ENCODE results near the gene GPR17.

GPR17 gene

GRCh38 chr2:127655209-127656073 lies 9.5 kb downstream of the GPR17 start:
- DNase-seq = no peak

GRCh38 chr2:127656569-127657231 lies 10.7 kb downstream of the GPR17 start:
- no peak for DNase-seq

GRCh38 chr2:127657232-127657595 lies 11.3 kb downstream of the GPR17 start:
- no peak for DNase-seq

- no peak for DNase-seq
Measured at GRCh38 chr2:127658146-127658545, 12.2 kb downstream of the GPR17 start.

GRCh38 chr2:127658641-127659407 lies 12.9 kb downstream of the GPR17 start:
- DNase-seq = no peak

GRCh38 chr2:127659408-127660290 lies 13.7 kb downstream of the GPR17 start:
- no peak for DNase-seq

GRCh38 chr2:127660291-127660578 lies 14.3 kb downstream of the GPR17 start:
- no peak for DNase-seq

GRCh38 chr2:127661072-127661649 lies 15.2 kb downstream of the GPR17 start:
- DNase-seq = no peak

- DNase-seq = no peak
Measured at GRCh38 chr2:127661949-127662510, 16.1 kb downstream of the GPR17 start.

GRCh38 chr2:127662937-127663565 lies 17.1 kb downstream of the GPR17 start:
- DNase-seq = no peak

GRCh38 chr2:127663566-127664064 lies 17.7 kb downstream of the GPR17 start:
- no peak for DNase-seq

GRCh38 chr2:127664065-127664894 lies 18.3 kb downstream of the GPR17 start:
- no peak for DNase-seq

GRCh38 chr2:127664895-127665225 lies 18.9 kb downstream of the GPR17 start:
- no peak for DNase-seq

GRCh38 chr2:127665267-127665893 lies 19.4 kb downstream of the GPR17 start:
- no peak for DNase-seq

GRCh38 chr2:127669056-127669455 lies 23.1 kb downstream of the GPR17 start:
- no peak for DNase-seq

- no peak for DNase-seq
Measured at GRCh38 chr2:127670055-127670956, 24.4 kb downstream of the GPR17 start.

GRCh38 chr2:127670957-127671290 lies 25.0 kb downstream of the GPR17 start:
- no peak for DNase-seq

- DNase-seq = no peak
Measured at GRCh38 chr2:127671557-127672302, 25.8 kb downstream of the GPR17 start.

All from activated CD4-positive, alpha-beta T cell treated with anti-CD3 and anti-CD28 coated beads, Interleukin-2, amount 50 U/mL, for 48 hours (primary cell).